Osteocyte (in vitro differentiated cells): ENCODE results near the gene RABGEF1. TPM values are rescaled to one million over a fixed set of nuclear protein-coding genes. Genes with fewer than 3 reads are reported as not detected.
"Not testable (repeated sequence)": the region's sequence is repeated elsewhere in the genome, so short reads cannot be mapped to it uniquely, and the experiment has no call there.

Source experiments
- DNase-seq: peaks from one replicate; pipeline ENCODE4 v3.0.0; 2021; ENCODE audit warnings: mixed read lengths; ENCODE audit not compliant: unreplicated experiment; ENCODE audit errors: extremely low spot score
- H3K27ac Mint-ChIP-seq: one replicate; pipeline ENCODE4 v1.8.0; 2021; ENCODE audit warnings: mild to moderate bottlenecking, mixed read lengths; ENCODE audit not compliant: unreplicated experiment
- H3K27me3 Mint-ChIP-seq: one replicate; pipeline ENCODE4 v1.8.0; 2021; ENCODE audit warnings: mixed read lengths; ENCODE audit not compliant: unreplicated experiment
- H3K36me3 Mint-ChIP-seq: one replicate; pipeline ENCODE4 v1.8.0; 2021; ENCODE audit warnings: mixed read lengths; ENCODE audit not compliant: unreplicated experiment
- H3K4me1 Mint-ChIP-seq: one replicate; pipeline ENCODE4 v1.8.0; 2021; ENCODE audit warnings: mixed read lengths; ENCODE audit not compliant: unreplicated experiment
- H3K4me3 Mint-ChIP-seq: one replicate; pipeline ENCODE4 v1.8.0; 2021; ENCODE audit warnings: mild to moderate bottlenecking, moderate library complexity, mixed read lengths; ENCODE audit not compliant: unreplicated experiment
- H3K9me3 Mint-ChIP-seq: one replicate; pipeline ENCODE4 v1.8.0; 2021; ENCODE audit warnings: mixed read lengths; ENCODE audit not compliant: unreplicated experiment
- CTCF ChIP-seq: fragments of 200-600 bp; sonication (generic); IDR thresholded peaks from 2 replicates; pipeline ENCODE4 v1.5.0; 2021; ENCODE audit warnings: antibody characterized with exemption, mild to moderate bottlenecking, moderate library complexity
- total RNA-seq: library from RNA; stranded (reverse); gene quantifications from 2 replicates; pipeline ENCODE4 v1.2.1, GENCODE V29; 2021

RABGEF1 gene
- total RNA-seq, 1 donor from 2014 or later = 25.3 TPM

- Mint-ChIP-seq H3K4me1 (no peaks in the 10 kb centered on the region), H3K9me3 (no peaks in the 10 kb centered on the region), H3K4me3 (no peak overlapping the region), H3K27me3 (no peaks in the 10 kb centered on the region), H3K36me3 (peaks cover 39% of the 10 kb centered on the region), H3K27ac (no peak overlapping the region)
- TF ChIP-seq CTCF = no peak
- DNase-seq = no peak
These were observed 70.2 kb downstream of the RABGEF1 start for GRCh38 chr7:66810716-66811115.

GRCh38 chr7:66815186-66815875, 74.8 kb downstream of the RABGEF1 start:
- not testable (repeated sequence) for H3K27me3 Mint-ChIP-seq, H3K4me1 Mint-ChIP-seq, H3K27ac Mint-ChIP-seq, H3K9me3 Mint-ChIP-seq, DNase-seq, H3K4me3 Mint-ChIP-seq
- peaks cover 17% of the 10 kb centered on the region for H3K36me3 Mint-ChIP-seq

GRCh38 chr7:66815951-66816350, 75.4 kb downstream of the RABGEF1 start:
- TF ChIP-seq CTCF = no peak

GRCh38 chr7:66816658-66817057, 76.1 kb downstream of the RABGEF1 start:
- DNase-seq, H3K27ac Mint-ChIP-seq, H3K9me3 Mint-ChIP-seq, H3K4me3 Mint-ChIP-seq, H3K36me3 Mint-ChIP-seq, H3K27me3 Mint-ChIP-seq, H3K4me1 Mint-ChIP-seq: not testable (repeated sequence)

More at GRCh38 chr7:66815951-66816350, 75.4 kb downstream of the RABGEF1 start:
- Mint-ChIP-seq H3K4me1 (no peaks in the 10 kb centered on the region), H3K36me3 (peaks cover 13% of the 10 kb centered on the region), H3K9me3 (no peaks in the 10 kb centered on the region), H3K27me3 (no peaks in the 10 kb centered on the region), H3K4me3 (no peak overlapping the region), H3K27ac (no peak overlapping the region)
- DNase-seq = no peak

- DNase-seq = not testable (repeated sequence)
These were observed 76.8 kb downstream of the RABGEF1 start for GRCh38 chr7:66817208-66817795.

GRCh38 chr7:66817956-66818355, 77.4 kb downstream of the RABGEF1 start:
- not testable (repeated sequence) for H3K27ac Mint-ChIP-seq, H3K36me3 Mint-ChIP-seq, H3K27me3 Mint-ChIP-seq, H3K4me1 Mint-ChIP-seq, H3K4me3 Mint-ChIP-seq, H3K9me3 Mint-ChIP-seq, DNase-seq

More at GRCh38 chr7:66817208-66817795, 76.8 kb downstream of the RABGEF1 start:
- not testable (repeated sequence) for H3K4me1 Mint-ChIP-seq, H3K9me3 Mint-ChIP-seq, H3K36me3 Mint-ChIP-seq, H3K27ac Mint-ChIP-seq, H3K27me3 Mint-ChIP-seq, H3K4me3 Mint-ChIP-seq

GRCh38 chr7:66824041-66824440, 83.5 kb downstream of the RABGEF1 start:
- H3K9me3 Mint-ChIP-seq = no peaks in the 10 kb centered on the region
- no peak for DNase-seq
- no peak for TF ChIP-seq CTCF
- H3K4me1 Mint-ChIP-seq = no peaks in the 10 kb centered on the region
- no peak overlapping the region for H3K4me3 Mint-ChIP-seq
- no peaks in the 10 kb centered on the region for H3K27me3 Mint-ChIP-seq
- H3K36me3 Mint-ChIP-seq = no peaks in the 10 kb centered on the region
- no peak overlapping the region for H3K27ac Mint-ChIP-seq
